OCI-LY1 (cell line): ENCODE measurements around the gene WNT16.

Source experiments
- EZH2 ChIP-seq: fragments of 200-600 bp; sonication (generic), shearing (Covaris generic); IDR thresholded peaks from 2 replicates; pipeline ENCODE4 v1.8.0; 2017; ENCODE audit warnings: borderline replicate concordance, mixed run types, mild to moderate bottlenecking, antibody characterized with exemption, low read length, moderate library complexity, mixed read lengths
- TF ChIP-seq, protein P1 (sequence below): fragments of 200-600 bp; sonication (generic), shearing (Covaris generic); IDR thresholded peaks from 2 replicates; pipeline ENCODE4 v1.5.1; 2017; ENCODE audit warnings: mild to moderate bottlenecking, antibody characterized with exemption, low read length, moderate library complexity, mixed read lengths

- TF ChIP-seq, protein P1, sequence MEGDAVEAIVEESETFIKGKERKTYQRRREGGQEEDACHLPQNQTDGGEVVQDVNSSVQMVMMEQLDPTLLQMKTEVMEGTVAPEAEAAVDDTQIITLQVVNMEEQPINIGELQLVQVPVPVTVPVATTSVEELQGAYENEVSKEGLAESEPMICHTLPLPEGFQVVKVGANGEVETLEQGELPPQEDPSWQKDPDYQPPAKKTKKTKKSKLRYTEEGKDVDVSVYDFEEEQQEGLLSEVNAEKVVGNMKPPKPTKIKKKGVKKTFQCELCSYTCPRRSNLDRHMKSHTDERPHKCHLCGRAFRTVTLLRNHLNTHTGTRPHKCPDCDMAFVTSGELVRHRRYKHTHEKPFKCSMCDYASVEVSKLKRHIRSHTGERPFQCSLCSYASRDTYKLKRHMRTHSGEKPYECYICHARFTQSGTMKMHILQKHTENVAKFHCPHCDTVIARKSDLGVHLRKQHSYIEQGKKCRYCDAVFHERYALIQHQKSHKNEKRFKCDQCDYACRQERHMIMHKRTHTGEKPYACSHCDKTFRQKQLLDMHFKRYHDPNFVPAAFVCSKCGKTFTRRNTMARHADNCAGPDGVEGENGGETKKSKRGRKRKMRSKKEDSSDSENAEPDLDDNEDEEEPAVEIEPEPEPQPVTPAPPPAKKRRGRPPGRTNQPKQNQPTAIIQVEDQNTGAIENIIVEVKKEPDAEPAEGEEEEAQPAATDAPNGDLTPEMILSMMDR = no peak
- no peak for TF ChIP-seq EZH2
These were observed 48.1 kb upstream of the WNT16 start for GRCh38 chr7:121280656-121281055.
